HepG2 (cell line): Measurements from ENCODE around the gene REEP6. TPM values are rescaled to one million over a fixed set of nuclear protein-coding genes. Genes with fewer than 3 reads are reported as not detected.

Experiments
- CSRNP1 ChIP-seq: sonication (generic); formaldehyde crosslinking; IDR thresholded peaks from 2 replicates; pipeline ENCODE4 v1.8.1; 2023; ENCODE audit warnings: mild to moderate bottlenecking, missing genetic modification reagents
- DDIT3 ChIP-seq: sonication (generic); formaldehyde crosslinking; IDR thresholded peaks from 2 replicates; pipeline ENCODE4 v1.4.0; 2020; ENCODE audit warnings: mild to moderate bottlenecking, missing genetic modification reagents
- GPBP1L1 ChIP-seq: sonication (generic); formaldehyde crosslinking; IDR thresholded peaks from 2 replicates; pipeline ENCODE4 v1.5.0; 2020; ENCODE audit warnings: mild to moderate bottlenecking, missing genetic modification reagents
- LBX2 ChIP-seq: sonication (generic); formaldehyde crosslinking; IDR thresholded peaks from 2 replicates; pipeline ENCODE4 v1.5.0; 2020; ENCODE audit warnings: missing genetic modification reagents, mild to moderate bottlenecking, borderline replicate concordance
- MEIS2 ChIP-seq: sonication (generic); formaldehyde crosslinking; IDR thresholded peaks from 2 replicates; pipeline ENCODE4 v1.9.0; 2021; ENCODE audit warnings: mild to moderate bottlenecking, missing genetic modification reagents
- PRDM10 ChIP-seq: sonication (generic); formaldehyde crosslinking; IDR thresholded peaks from 2 replicates; pipeline ENCODE4 v1.4.0; 2020; ENCODE audit warnings: low read depth, missing genetic modification reagents
- RCOR2 ChIP-seq: IDR thresholded peaks from 2 replicates; pipeline ENCODE4 v1.6.1; 2016; ENCODE audit warnings: missing biosample characterization, missing genetic modification reagents
- TBX3 ChIP-seq: fragments of 450-650 bp; IDR thresholded peaks from 2 replicates; pipeline ENCODE4 v1.6.1; 2017; ENCODE audit warnings: antibody characterized with exemption, mild to moderate bottlenecking, inconsistent platforms, borderline replicate concordance
- TEAD3 ChIP-seq: optimal IDR thresholded peaks from 2 replicates; pipeline ENCODE3; 2016; ENCODE audit warnings: borderline replicate concordance
- ZBTB4 ChIP-seq: sonication (generic); formaldehyde crosslinking; IDR thresholded peaks from 2 replicates; pipeline ENCODE4 v1.4.0; 2020; ENCODE audit warnings: missing genetic modification reagents, mild to moderate bottlenecking, borderline replicate concordance
- ZNF124 ChIP-seq: sonication (generic); formaldehyde crosslinking; IDR thresholded peaks from 2 replicates; pipeline ENCODE4 v1.4.0; 2020; ENCODE audit warnings: missing genetic modification reagents
- ZNF18 ChIP-seq: sonication (generic); formaldehyde crosslinking; IDR thresholded peaks from 2 replicates; pipeline ENCODE4 v1.8.0; 2022; ENCODE audit warnings: mild to moderate bottlenecking, missing genetic modification reagents; ENCODE audit not compliant: insufficient replicate concordance
- ZNF253 ChIP-seq: sonication (generic); formaldehyde crosslinking; IDR thresholded peaks from 2 replicates; pipeline ENCODE4 v1.8.0; 2022; ENCODE audit warnings: mild to moderate bottlenecking, missing genetic modification reagents, borderline replicate concordance
- ZNF563 ChIP-seq: sonication (generic); formaldehyde crosslinking; IDR thresholded peaks from 2 replicates; pipeline ENCODE4 v1.8.0; 2022; ENCODE audit warnings: mild to moderate bottlenecking, moderate library complexity, missing genetic modification reagents
- ZNF768 ChIP-seq: sonication (generic); formaldehyde crosslinking; IDR thresholded peaks from 2 replicates; pipeline ENCODE4 v1.4.0; 2020; ENCODE audit warnings: missing genetic modification reagents
- polyA plus RNA-seq, 8 experiments: library from polyadenylated mRNA; depleted of rRNA in 3 of 8; stranded (reverse) in 7 of 8; unstranded in 1 of 8; fragments of >200 nt; fragmentation: Illumina TruSeq in 4 of 8; extraction: Trizol in 4 of 8; gene quantifications; 2 replicates each; pipeline versions ENCODE4 v1.2.1 to v1.2.3, GENCODE V29; 2011 to 2016; ENCODE audit warnings: low read depth in 4 of 8, missing spikeins in 1 of 8, mixed read lengths in 1 of 8; ENCODE audit not compliant: insufficient read depth in 1 of 8
- total RNA-seq, 5 experiments: library from RNA; depleted of rRNA; stranded (reverse); fragments of >200 nt; fragmentation: Illumina TruSeq; extraction: Trizol; gene quantifications; 2 replicates each; pipeline ENCODE4 v1.2.3, GENCODE V29; 2016; ENCODE audit warnings: low read depth in 1 of 5

Gene REEP6
- total and polyA plus RNA-seq, 2 of the 13 experiments (the other 11 are each of a cell fraction or from before 2014, with no cell fraction given) = 10.0 to 28.8 TPM

- no peak for TF ChIP-seq ZNF18 (CRISPR knock-in tag)
- TF ChIP-seq RCOR2 (CRISPR knock-in tag) = peak; percentile 61; the same call in 1 of the 2 replicates
- TF ChIP-seq ZBTB4 (CRISPR knock-in tag) = no peak
- TF ChIP-seq LBX2 (CRISPR knock-in tag) = no peak
- TF ChIP-seq TBX3 = no peak
- TF ChIP-seq ZNF124 (CRISPR knock-in tag) = no peak
- no peak for TF ChIP-seq GPBP1L1 (CRISPR knock-in tag)
- TF ChIP-seq ZNF563 (CRISPR knock-in tag) = peak; percentile 18; the same call in 1 of the 2 replicates
- TF ChIP-seq TEAD3 (CRISPR knock-in tag) = no peak
- TF ChIP-seq MEIS2 = no peak
- TF ChIP-seq ZNF768 (CRISPR knock-in tag) = no peak
- TF ChIP-seq PRDM10 (CRISPR knock-in tag) = no peak
- no peak for TF ChIP-seq CSRNP1 (CRISPR knock-in tag)
- no peak for TF ChIP-seq ZNF253 (CRISPR knock-in tag)
- no peak for TF ChIP-seq DDIT3
Observed at GRCh38 chr19:1445185-1445931, 45.6 kb upstream of the REEP6 start (continued).
